GM04503 (cell line): ENCODE results near the gene MAGEC2.

Source experiments
- DNase-seq: peaks from one replicate; pipeline ENCODE4 v3.0.0-alpha.2; 2012; ENCODE audit warnings: low read depth

The MAGEC2 gene

DNA sequence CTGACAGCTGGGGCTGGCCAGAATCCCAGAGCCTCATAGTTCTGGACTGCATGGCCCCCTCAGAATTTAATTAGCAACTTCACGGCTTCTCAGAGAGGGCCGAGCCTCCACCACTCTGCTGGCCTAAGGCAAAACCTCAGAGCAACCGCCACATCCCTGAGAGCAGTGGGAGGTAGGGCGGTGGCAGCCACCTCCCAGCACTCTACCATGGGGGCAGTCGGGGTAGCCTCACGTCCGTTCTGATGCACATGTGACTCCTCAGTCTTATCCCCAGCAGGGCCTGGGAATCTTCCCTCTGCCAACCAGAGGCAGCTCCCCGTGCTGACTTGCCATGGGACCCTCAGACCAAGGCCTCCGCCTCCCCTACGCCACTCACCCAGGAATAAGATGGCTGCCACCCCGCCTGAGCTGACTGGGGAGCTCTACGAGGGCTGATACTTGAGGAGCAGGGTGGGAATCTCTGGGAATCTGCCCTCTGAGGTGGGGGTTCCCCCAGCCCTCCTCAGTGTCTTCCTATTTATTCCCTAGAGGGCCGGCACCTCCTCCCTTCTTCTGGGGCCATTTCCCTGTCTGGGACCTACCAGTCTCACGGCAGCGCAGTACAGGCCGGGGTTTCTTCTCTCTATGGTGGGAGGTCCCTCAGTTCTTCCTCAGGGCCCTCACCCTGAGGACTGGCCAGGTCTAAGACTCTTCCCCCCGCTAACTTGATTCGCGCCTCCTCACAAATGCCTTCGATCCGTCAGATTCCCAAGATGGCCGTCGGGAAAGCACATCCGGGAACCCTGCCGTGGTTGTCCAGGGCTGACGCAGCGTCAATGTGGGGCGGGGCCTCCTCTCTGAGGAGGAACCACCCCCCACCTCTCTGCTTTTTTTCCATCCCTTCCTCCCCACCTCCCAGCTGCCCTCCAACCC, at the start of gene MAGEC2:
Gene MAGEC2, minus strand, starts transcription at position 769 of the 912 bp plus-strand sequence. CDS start 1,303 bp downstream, outside the sequence.
- DNase-seq: no peak

GRCh38 chrX:142251680-142252079, 46.6 kb upstream of the MAGEC2 start:
- no peak for DNase-seq

GRCh38 chrX:142251202-142251601, 46.1 kb upstream of the MAGEC2 start:
- no peak for DNase-seq

- no peak for DNase-seq
These were observed 45.4 kb upstream of the MAGEC2 start for GRCh38 chrX:142250502-142250901.

DNA sequence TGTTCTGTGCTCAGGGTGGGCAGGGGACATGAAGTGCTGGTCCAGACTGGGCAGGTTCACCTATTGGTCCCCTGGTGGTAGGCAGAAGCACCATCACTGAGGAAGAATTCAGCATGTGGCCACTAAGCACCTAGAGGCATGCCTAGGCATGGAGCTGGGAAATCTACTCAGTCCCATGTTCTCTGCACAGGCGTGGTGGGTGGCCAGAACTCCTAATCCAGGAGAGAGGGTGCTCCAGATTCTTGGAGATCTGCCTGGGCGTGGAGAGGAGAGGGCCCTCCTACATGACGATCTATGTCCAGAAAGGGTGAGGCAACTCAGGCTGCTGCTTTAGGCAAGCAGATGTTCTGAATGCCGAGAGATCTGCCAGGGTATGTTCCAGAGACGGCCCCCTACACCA, 44.6 kb upstream of the MAGEC2 start:
- no peak for DNase-seq

DNA sequence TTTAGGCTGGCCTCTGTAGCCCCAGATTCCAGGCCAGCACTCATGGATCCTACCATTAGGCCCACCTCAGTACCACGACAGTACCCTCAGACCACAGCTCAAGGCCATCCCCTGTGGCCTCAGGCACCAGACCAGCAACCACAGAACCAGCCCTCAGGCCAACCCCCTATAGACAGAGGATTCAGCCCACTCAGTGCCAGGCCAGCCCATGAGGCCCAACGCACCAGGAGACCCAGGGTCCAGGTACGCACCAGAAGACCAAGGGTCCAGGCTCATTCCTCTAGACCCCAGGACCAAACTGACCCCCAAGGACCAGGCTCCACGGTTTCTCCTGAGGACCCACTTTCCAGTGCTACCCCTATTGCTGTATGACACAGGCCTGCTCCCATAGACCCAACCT, 39.5 kb upstream of the MAGEC2 start:
- no peak for DNase-seq

DNA sequence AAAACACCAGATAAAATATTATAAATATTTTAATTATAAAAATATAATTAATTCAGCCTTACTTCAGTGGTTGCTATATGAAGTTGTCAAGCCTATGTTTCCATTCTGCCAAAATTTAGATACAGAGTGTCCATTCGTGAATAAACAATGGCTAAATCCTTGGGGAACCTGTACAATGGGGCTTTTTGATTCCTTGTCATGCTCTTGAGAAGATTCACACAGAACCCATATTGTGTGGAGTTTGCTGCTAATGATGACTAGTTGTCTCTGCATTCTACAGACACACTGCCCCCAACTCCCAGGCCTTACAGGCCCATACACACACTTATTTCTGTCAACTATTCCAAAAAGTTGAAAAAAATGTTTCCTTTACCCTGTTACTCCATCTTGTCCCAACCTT, 33.4 kb upstream of the MAGEC2 start:
- no peak for DNase-seq

GRCh38 chrX:142233400-142233799, 28.3 kb upstream of the MAGEC2 start:
- no peak for DNase-seq

- DNase-seq: no peak
These were observed 9.0 kb upstream of the MAGEC2 start for GRCh38 chrX:142214081-142214480.

GRCh38 chrX:142201113-142201512, 4.0 kb downstream of the MAGEC2 start:
- no peak for DNase-seq

DNA sequence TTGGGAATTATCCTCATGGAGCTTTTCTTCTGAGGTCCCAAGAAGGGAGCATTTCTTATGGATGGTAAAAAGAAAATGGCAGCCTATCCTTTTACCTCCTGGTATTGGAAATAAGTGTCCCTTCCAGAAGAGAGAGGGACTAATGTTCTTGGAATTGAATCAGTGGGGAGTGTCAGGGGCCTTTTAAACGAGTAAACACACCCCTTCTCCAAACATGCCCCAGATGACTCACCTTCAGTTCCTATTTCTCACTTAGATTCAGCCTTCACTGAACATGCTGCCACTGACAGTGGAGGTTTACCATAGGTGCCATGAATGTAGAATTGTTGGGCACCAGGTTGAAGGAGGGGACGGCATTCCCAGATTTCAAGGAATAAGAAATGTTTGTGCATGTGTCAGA, 19.0 kb downstream of the MAGEC2 start:
- no peak for DNase-seq

- no peak for DNase-seq
These were observed 20.1 kb downstream of the MAGEC2 start for GRCh38 chrX:142184756-142185602.

- DNase-seq: no peak
These were observed 48.5 kb downstream of the MAGEC2 start for GRCh38 chrX:142156567-142156966.
